ENCODE results near the gene MRPL47. TPM values are rescaled to one million over a fixed set of nuclear protein-coding genes. Genes with fewer than 3 reads are reported as not detected.
A peak's percentile ranks its signal among the peaks of the same experiment; 100 is the strongest.

Gene MRPL47
- total and polyA plus RNA-seq, 2 experiments from 2014 or later, result 46.7 to 229 TPM

GRCh38 chr3:179563271-179563783, 41.1 kb downstream of the MRPL47 start:
- Histone ChIP-seq H3K27ac (ENCODE audit: low read depth) (no peak overlapping the region; the same call in 1 of the 2 replicates), H4K20me1 (replicated peaks; ENCODE audit: insufficient read depth) (peaks cover 46% of the 10 kb centered on the region), H3K4me1 (ENCODE audit: insufficient read depth) (no peaks in the 10 kb centered on the region), H3K79me2 (replicated peaks; ENCODE audit: insufficient read depth) (peaks cover 49% of the 10 kb centered on the region), H3K36me3 (ENCODE audit: insufficient read depth) (no peaks in the 10 kb centered on the region), H3F3A (replicated peaks; ENCODE audit: low read depth) (no peaks in the 10 kb centered on the region), H3K4me3 (peak overlapping the region; percentile 87), H3K4me2 (peak overlapping the region; percentile 89), H2AFZ (peak overlapping the region; percentile 34; the same call in 1 of the 2 replicates), H3K27me3 (ENCODE audit: insufficient read depth) (no peaks in the 10 kb centered on the region), H3K9me2 (ENCODE audit: insufficient read depth) (no peaks in the 10 kb centered on the region)
- Mint-ChIP-seq H3K4me1 (peaks cover 5% of the 10 kb centered on the region; the same call in 1 of the 3 replicates), H3K9me3 (no peaks in the 10 kb centered on the region), H3K4me3 (peak overlapping the region; percentile 99), H3K27me3 (ENCODE audit: insufficient read depth, low read depth, poor library complexity) (peaks cover 13% of the 10 kb centered on the region), H3K36me3 (ENCODE audit: low read depth) (no peaks in the 10 kb centered on the region), H3K27ac (peak overlapping the region; percentile 91)
- DNase-seq (ENCODE audit: low spot score), result peak; percentile 82
- TF ChIP-seq CREB1 (CRISPR knock-in tag; IDR thresholded peaks at IDR 0.05; ENCODE audit: low read depth), result 0 out of 2 replicates have a peak, but pooled peaks have one; percentile 13
- no peak for TF ChIP-seq EZH2 (IDR thresholded peaks at IDR 0.05; ENCODE audit: low read depth, unreplicated experiment)
- no peak for TF ChIP-seq ZNF331 (CRISPR knock-in tag; IDR thresholded peaks at IDR 0.05; ENCODE audit: low read depth)
- TF ChIP-seq ZNF114 (CRISPR knock-in tag; IDR thresholded peaks at IDR 0.05), result no peak
- TF ChIP-seq JUNB (IDR thresholded peaks at IDR 0.05; ENCODE audit: unreplicated experiment), result no peak
- TF ChIP-seq EZH2phosphoT487 (IDR thresholded peaks at IDR 0.05; ENCODE audit: unreplicated experiment), result no peak
- no peak for TF ChIP-seq ZNF462 (CRISPR knock-in tag; IDR thresholded peaks at IDR 0.05)
- TF ChIP-seq CTCF (conservative IDR thresholded peaks at IDR 0.05; ENCODE audit: low read depth in 2 of 2), result peak in 1 of 2 experiments; percentile 25; a peak in 2 of 4 replicates
- no peak for TF ChIP-seq NANOG (IDR thresholded peaks at IDR 0.05; ENCODE audit: borderline replicate concordance)
- ATAC-seq, result peak; percentile 75

All from GM23338 (cell line).